HUDEP-2 (cell line): ENCODE results near the gene RPL35.

ENCODE experiments used
- DNase-seq, 76 experiments: peaks; one replicate each; lab custom pipeline; 2025; ENCODE audit not compliant: unreplicated experiment in 76 of 76; lab: John Stamatoyannopoulos, UW

The RPL35 gene

GRCh38 chr9:124877021-124877782 lies 15.4 kb upstream of the RPL35 start:
- no peak for DNase-seq

GRCh38 chr9:124875501-124875900 lies 13.7 kb upstream of the RPL35 start:
- no peak for DNase-seq

DNA sequence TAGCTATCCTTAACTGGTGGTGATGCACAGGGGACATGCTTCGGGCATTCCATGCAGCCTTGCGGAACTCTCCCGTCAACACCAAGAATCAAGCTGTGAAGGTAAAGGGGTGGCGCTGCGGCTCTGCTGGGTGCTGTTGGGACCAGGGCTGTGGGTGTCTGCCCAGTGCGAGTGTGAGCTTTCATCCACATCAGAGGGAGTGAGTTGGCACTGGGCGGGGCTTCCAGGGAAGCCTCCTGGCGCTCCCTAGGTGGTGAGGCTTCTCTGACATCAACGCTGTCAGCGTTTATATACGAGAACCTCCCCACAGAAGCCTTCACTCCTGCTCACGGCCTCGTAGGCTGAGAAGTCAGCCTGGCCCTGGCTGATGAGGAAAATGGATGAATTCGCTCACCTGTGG lies 11.9 kb upstream of the RPL35 start:
- no peak for DNase-seq

GRCh38 chr9:124871156-124871561 lies 9.4 kb upstream of the RPL35 start:
- no peak for DNase-seq

DNA sequence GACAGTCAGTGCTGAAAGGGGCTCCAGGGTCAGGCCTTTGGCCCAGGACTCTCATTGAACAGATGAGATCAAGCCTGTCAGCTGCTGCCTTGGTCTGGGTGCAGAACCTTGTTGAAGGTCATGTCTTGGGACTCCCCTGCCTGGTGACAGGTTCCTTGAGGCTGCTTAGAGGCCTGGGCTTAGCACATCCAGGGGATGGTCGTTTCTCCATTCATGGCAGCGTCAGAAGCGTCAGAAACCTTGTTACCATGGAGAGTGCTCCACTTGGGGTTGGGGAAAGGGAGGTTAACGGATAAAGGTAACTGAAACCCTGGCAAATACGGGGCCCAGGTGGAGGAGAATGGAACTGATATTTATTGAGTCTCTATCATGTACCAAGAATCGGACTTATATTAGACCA lies 9.0 kb upstream of the RPL35 start:
- DNase-seq = peak in 1 of 76 experiments; percentile 10

- DNase-seq = peak in 31 of 76 experiments; percentile 7 to 48 (median 21)
Measured at GRCh38 chr9:124869986-124870560, 8.3 kb upstream of the RPL35 start.

DNA sequence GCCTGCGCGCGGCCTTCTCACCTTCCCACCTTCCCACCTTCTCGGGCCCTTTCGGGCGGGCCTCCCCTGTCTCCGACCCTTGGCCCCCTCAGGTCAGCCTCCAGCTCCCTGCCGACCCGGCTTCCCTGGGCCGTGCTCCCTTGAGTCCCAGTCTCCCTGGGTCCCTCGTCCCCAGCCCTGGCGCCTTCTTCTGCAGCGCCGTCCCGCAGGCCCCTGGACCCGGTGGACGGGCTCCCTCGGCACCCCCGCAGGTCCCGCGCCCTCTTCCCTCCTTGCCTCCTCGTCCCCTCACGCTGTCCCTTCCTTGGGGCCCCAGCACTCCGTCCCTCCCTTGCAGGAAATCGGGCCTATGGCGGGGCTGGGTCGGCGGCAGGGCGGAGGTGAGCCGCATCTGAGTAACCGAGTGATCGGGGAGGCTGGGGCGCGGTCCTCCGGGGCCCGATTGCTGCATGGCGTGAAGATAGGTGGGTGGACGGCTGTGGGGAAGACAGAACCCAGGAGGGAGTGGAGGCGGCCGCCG lies 7.8 kb upstream of the RPL35 start:
- DNase-seq = peak in 23 of 76 experiments; percentile 11 to 39 (median 25)

DNA sequence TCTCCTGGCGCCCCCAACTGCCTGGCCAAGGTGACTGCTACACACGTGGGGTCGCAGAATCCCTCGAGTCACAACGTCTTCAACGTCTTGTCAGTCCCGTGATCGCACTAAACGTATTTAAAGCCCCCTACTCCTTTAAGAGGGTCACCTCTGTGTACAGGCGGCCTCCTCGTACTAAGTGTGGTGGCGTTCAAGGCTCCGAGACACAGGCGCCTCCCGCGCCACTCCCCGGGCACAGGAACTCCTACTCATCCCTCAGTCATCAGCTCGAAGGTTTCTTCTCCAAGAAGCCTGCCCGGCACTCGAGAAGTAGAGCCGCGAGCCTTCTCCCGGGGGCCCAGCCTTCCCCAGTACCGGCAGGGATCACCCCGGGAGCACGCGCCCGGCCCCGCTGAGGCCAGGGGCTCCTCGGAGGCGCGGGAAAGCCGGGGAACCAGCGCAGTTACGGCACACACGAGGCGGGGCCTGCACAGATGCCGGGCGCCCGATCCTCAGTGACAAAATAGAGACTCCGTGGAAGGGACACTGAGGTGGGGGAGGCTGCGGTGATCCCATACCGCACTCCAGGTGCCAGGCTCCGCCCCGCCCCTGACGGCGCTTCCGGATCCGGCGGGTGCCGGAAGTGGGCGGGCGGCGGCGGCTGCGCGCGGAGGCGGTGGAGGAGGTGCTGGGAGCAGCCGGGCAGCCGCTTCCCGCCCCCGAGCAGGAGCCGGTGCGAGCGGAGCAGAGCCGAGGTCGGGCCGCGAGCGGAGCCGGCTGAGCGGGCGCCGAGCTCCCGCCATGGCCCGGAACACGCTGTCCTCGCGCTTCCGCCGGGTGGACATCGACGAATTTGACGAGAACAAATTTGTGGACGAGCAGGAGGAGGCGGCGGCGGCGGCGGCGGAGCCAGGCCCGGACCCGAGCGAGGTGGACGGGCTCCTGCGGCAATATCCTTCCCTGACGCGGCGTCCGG lies 7.0 kb upstream of the RPL35 start:
- DNase-seq = peak in 73 of 76 experiments; percentile 14 to 91 (median 76)

GRCh38 chr9:124863371-124863871 lies 1.7 kb upstream of the RPL35 start:
- no peak for DNase-seq

GRCh38 chr9:124860582-124861341 lies 995 bp downstream of the RPL35 start:
- no peak for DNase-seq

GRCh38 chr9:124859803-124860581 lies 1.8 kb downstream of the RPL35 start:
- DNase-seq = no peak

DNA sequence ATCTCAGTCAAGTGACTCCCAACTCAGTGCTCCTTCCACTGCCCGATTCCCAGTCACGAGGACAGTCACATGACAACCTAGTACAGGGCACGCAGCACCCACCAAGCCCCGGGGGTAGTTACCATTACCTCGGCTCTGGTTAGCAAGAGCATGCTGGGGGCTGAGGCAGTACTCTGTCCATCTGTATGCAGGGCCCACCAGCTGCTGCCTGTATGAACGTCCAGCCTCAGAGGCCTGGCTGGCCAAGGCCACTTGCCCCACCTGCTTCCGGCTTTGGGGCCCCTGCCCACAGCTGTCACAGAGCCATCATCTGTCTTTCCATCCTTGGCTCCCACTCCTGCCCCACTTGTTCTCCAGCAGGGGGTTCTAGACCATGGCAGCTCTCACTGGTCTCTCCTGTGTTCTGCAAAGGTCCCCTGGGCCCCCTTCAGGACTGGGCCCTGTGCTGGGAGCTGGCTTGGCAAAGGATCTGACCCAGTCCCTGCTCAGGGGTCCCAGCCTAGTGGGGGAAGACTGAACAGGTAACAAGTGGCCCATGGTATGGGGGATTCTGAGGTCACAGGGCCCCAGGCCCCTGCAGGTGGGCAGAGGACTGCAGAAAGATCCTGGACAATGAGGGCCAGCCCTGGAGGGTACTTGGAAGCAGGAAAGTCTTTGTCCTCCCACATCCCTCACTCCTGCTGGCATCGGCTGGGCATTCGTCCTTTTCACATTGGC lies 3.3 kb downstream of the RPL35 start:
- DNase-seq = no peak

DNA sequence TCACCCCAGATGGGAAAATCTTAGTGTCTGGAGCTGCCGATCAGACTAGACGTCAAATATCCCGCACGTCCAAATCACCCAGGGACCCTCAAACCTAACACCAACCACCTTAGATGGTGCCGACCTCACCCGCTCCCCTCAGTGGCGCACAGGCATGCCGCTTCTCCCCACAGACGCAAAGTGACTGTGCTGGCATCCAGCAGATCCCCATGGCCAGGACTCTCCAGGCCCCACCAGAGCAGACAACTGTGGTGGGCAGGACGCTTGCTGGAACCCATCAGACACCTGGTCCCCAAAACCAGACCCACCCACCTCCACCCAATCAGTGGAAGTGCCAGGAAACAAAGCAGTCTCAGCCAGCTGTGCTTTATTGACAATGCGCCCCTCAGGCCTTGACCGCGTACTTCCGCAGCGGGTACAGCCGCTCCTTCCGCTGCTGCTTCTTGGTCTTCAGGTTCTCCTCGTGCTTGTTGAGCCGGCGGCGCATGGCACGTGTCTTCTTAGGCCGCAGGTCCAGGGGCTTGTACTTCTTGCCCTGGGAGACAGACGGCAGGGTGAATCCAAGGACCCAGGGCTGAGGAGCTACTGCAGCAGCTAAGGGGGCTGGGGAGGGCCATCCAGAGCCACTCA lies 4.1 kb downstream of the RPL35 start:
- no peak for DNase-seq

- peak in 32 of 76 experiments; percentile 5 to 49 (median 29) for DNase-seq
Measured at GRCh38 chr9:124855944-124856765, 5.6 kb downstream of the RPL35 start.

GRCh38 chr9:124855566-124855943 lies 6.2 kb downstream of the RPL35 start:
- DNase-seq = no peak

GRCh38 chr9:124854822-124855221 lies 6.9 kb downstream of the RPL35 start:
- no peak for DNase-seq

GRCh38 chr9:124854161-124854560 lies 7.6 kb downstream of the RPL35 start:
- no peak for DNase-seq
